HFF-Myc (cell line): ENCODE measurements around the gene MYO16.

Experiments used
- DNase-seq: peaks from one replicate; pipeline ENCODE4 v3.0.0-alpha.2; 2011; ENCODE audit warnings: low read depth; ENCODE audit errors: extremely low read depth
- H3K4me3 ChIP-seq: replicated peaks from 2 replicates; pipeline ENCODE4 v1.5.1; 2011; ENCODE audit warnings: low read depth, mild to moderate bottlenecking, control low read depth, low read length
- CTCF ChIP-seq: IDR thresholded peaks from 2 replicates; pipeline ENCODE4 v1.5.1; 2012; ENCODE audit warnings: mild to moderate bottlenecking, low read depth, low read length, control low read depth; ENCODE audit errors: missing control alignments

MYO16 gene

DNA sequence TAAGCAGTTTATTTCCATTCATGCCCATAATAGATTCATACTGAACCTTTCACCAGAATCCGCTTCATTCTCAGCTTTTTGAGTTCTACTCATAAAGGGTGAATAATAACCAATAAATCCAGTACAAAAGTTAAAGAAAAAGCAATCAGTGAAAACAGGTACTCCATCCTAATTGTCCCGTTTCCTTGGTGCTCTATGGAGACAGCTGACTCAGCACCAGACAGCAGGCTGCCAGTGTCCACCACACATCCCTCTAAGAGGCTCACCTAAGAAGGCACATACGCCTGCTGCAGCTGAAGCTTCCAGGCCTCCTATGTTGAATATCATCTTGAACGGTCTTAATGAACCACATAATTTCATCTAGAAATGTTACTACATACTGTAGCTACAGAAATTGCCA lies 27.3 kb downstream of the MYO16 start:
- DNase-seq: no peak
- TF ChIP-seq CTCF: no peak
- no peak overlapping the region for H3K4me3 ChIP-seq

- no peak for TF ChIP-seq CTCF
- DNase-seq: no peak
- H3K4me3 ChIP-seq: no peak overlapping the region
Measured at GRCh38 chr13:108657519-108657918, 28.1 kb downstream of the MYO16 start.

DNA sequence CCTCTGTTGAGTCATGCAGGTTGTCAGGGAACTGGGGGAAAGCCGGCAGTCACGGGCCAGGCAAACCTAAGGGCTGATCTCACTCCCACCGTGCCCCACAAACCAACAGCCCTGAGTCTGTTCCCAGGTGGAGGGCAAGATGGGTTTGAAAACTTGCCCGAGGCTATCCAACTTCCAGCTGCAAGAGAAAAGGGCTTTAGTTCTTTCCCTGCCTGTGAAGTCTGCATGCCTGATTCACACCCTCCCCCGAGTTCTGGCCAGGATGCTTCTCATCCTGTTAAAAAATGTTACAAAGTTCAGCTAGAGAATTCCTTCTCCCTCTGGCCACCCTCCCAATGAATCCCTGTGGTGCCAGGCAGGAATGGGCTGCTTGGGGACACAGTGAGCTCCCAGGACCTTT lies 33.1 kb downstream of the MYO16 start:
- TF ChIP-seq CTCF: no peak
- DNase-seq: no peak
- no peak overlapping the region for H3K4me3 ChIP-seq

GRCh38 chr13:108663710-108664109 lies 34.3 kb downstream of the MYO16 start:
- no peak for DNase-seq
- H3K4me3 ChIP-seq: no peak overlapping the region
- no peak for TF ChIP-seq CTCF

GRCh38 chr13:108667205-108667604 lies 37.8 kb downstream of the MYO16 start:
- no peak overlapping the region for H3K4me3 ChIP-seq
- TF ChIP-seq CTCF: no peak
- DNase-seq: no peak

- DNase-seq: no peak
- TF ChIP-seq CTCF: no peak
- H3K4me3 ChIP-seq: no peak overlapping the region
Measured at GRCh38 chr13:108669381-108669780, 40.0 kb downstream of the MYO16 start.

- no peak overlapping the region for H3K4me3 ChIP-seq
- no peak for TF ChIP-seq CTCF
- no peak for DNase-seq
Measured at GRCh38 chr13:108674346-108674745, 44.9 kb downstream of the MYO16 start.
